Spleen (tissue), 11 donors: ENCODE data around the gene HNRNPA1. TPM values are rescaled to one million over a fixed set of nuclear protein-coding genes. Genes with fewer than 3 reads are reported as not detected.
"Not testable (repeated sequence)": the region's sequence is repeated elsewhere in the genome, so short reads cannot be mapped to it uniquely, and the experiment has no call there.

Experiments
- DNase-seq: peaks from one replicate; pipeline ENCODE4 v3.0.0-alpha.2; 2020
- H3K27ac ChIP-seq, 8 donors: fragments of 200-600 bp; sonication (generic) in 7 of 8; 1 replicate in 4 of 8; 2 replicates in 4 of 8; pipeline versions ENCODE4 v1.5.0 to v1.8.0; 2016 to 2021; ENCODE audit warnings: inconsistent platforms in 4 of 8, mild to moderate bottlenecking in 4 of 8, moderate library complexity in 1 of 8
- H3K27me3 ChIP-seq, 7 donors: fragments of 200-600 bp; sonication (generic) in 6 of 7; replicated peaks in 1 of 7; 1 replicate in 4 of 7; 2 replicates in 3 of 7; pipeline versions ENCODE4 v1.5.0 to v1.8.0; 2016 to 2021; ENCODE audit warnings: inconsistent platforms in 3 of 7, mild to moderate bottlenecking in 1 of 7
- H3K36me3 ChIP-seq, 6 donors: fragments of 200-600 bp; sonication (generic) in 5 of 6; 1 replicate in 4 of 6; 2 replicates in 2 of 6; pipeline versions ENCODE4 v1.5.0 to v1.8.0; 2016 to 2021; ENCODE audit warnings: inconsistent platforms in 2 of 6
- H3K4me1 ChIP-seq, 6 donors: fragments of 200-600 bp; sonication (generic) in 5 of 6; 1 replicate in 3 of 6; 2 replicates in 3 of 6; pipeline versions ENCODE4 v1.5.0 to v1.8.0; 2016 to 2021; ENCODE audit warnings: inconsistent platforms in 3 of 6
- H3K4me3 ChIP-seq, 8 donors: fragments of 200-600 bp; sonication (generic) in 7 of 8; 1 replicate in 4 of 8; 2 replicates in 4 of 8; pipeline versions ENCODE4 v1.5.0 to v1.8.0; 2016 to 2021; ENCODE audit warnings: inconsistent platforms in 4 of 8, mild to moderate bottlenecking in 4 of 8, moderate library complexity in 2 of 8
- H3K9me3 ChIP-seq, 8 donors: fragments of 200-600 bp; sonication (generic) in 7 of 8; 1 replicate in 4 of 8; 2 replicates in 4 of 8; pipeline versions ENCODE4 v1.5.0 to v1.8.0; 2016 to 2021; ENCODE audit warnings: inconsistent platforms in 4 of 8
- CTCF ChIP-seq, 11 experiments: fragments of 200-600 bp in 7 of 11; fragments of 450-650 bp in 4 of 11; sonication (generic) in 4 of 11; IDR thresholded peaks in 8 of 11; conservative IDR thresholded peaks in 3 of 11; 1 replicate in 7 of 11; 2 replicates in 4 of 11; pipeline versions ENCODE4 v1.4.0 to v1.8.0; 2016 to 2021; ENCODE audit warnings: antibody characterized with exemption in 11 of 11, inconsistent platforms in 4 of 11, mild to moderate bottlenecking in 1 of 11
- POLR2A ChIP-seq, 3 donors: fragments of 450-650 bp; IDR thresholded peaks; one replicate each; pipeline ENCODE4 v1.5.1; 2017; ENCODE audit warnings: antibody characterized with exemption in 3 of 3, mild to moderate bottlenecking in 1 of 3
- POLR2AphosphoS5 ChIP-seq, 3 donors: sonication (generic); formaldehyde crosslinking; IDR thresholded peaks; one replicate each; pipeline ENCODE4 v1.5.1; 2017; ENCODE audit warnings: antibody characterized with exemption in 3 of 3
- WGBS, 5 donors: extraction: QIAGEN DNeasy Blood & Tissue Kit in 3 of 5; methylation state at CpG; one replicate each; pipeline versions ENCODE4 v1.1.5 to v1.1.7; 2013 to 2018; 5-methylcytosine and 5-hydroxymethylcytosine counted together
- intact Hi-C: fragments of 100-400 bp; cut with DNase I; formaldehyde crosslinking; loops from one replicate; pipeline ENCODE4 v1.15.0; 2023; ENCODE audit warnings: low total_unique reads
- polyA plus RNA-seq, 3 donors: library from polyadenylated mRNA; stranded (reverse); fragments of 200-250 nt; gene quantifications; one replicate each; pipeline ENCODE4 v1.2.1, GENCODE V29; 2013
- total RNA-seq, 7 donors: library from RNA; depleted of rRNA in 3 of 7; stranded (reverse); fragments of >200 nt in 3 of 7; fragmentation: NEBNext Ultra II Directional in 4 of 7; extraction: Animal tissue kit (Norgen Biotek cat#: 25700) in 4 of 7; gene quantifications; one replicate each; pipeline versions ENCODE4 v1.1.0 to v1.2.1, GENCODE V29; 2016 to 2021
- donor health status: healthy with polysubstance abuse.
- donor health status: DM: no; HTN: no; CAD: no; lungs with moderate emphysema.
- donor health status: DM: no; HTN: no; CAD: no.
- donor health status: Bipolar disorder and iron deficiency.
- donor health status: healthy.
- donor health status: DM: no; HTN: no; CAD: no.
- donor health status: DM: yes; HTN: yes; CAD: no.

The HNRNPA1 gene
- total and polyA plus RNA-seq, 10 donors = 511 to 1,168 (median 873) TPM

GRCh38 chr12:54282949-54283593, 2.5 kb downstream of the HNRNPA1 start:
- Histone ChIP-seq H3K4me1 (peaks cover 45 to 83% (median 74%) of the 10 kb centered on the region in 6 donors), H3K9me3 (no peaks in the 10 kb centered on the region), H3K4me3 (peak overlapping the region in 6 of 8 donors; percentile 76 to 88 (median 82)), H3K36me3 (peaks cover 10 to 69% (median 61%) of the 10 kb centered on the region in 6 donors), H3K27ac (peak overlapping the region in 4 of 8 donors; percentile 41 to 97 (median 95)), H3K27me3 (no peaks in the 10 kb centered on the region)
- TF ChIP-seq CTCF (IDR thresholded peaks at IDR 0.05 in 8 of 11, conservative IDR thresholded peaks at IDR 0.05 in 3 of 11) (no peak), POLR2AphosphoS5 (IDR thresholded peaks at IDR 0.05) (peak in 1 of 3 donors; percentile 20)
- intact Hi-C loops = no loop called here
- no peak for DNase-seq
- 24 to 39% (median 34%) methylated on average over 11 of the region's 11 CpGs for WGBS, 5 donors

- peaks cover 37 to 83% (median 70%) of the 10 kb centered on the region in 6 donors for H3K4me1 ChIP-seq
These were observed 3.7 kb downstream of the HNRNPA1 start for GRCh38 chr12:54284070-54284780.

GRCh38 chr12:54285150-54286041, 4.9 kb downstream of the HNRNPA1 start:
- no peaks in the 10 kb centered on the region for H3K9me3 ChIP-seq
- 53 to 68% (median 55%) methylated on average over 5 of the region's 5 CpGs for WGBS, 5 donors
- peak overlapping the region in 5 of 8 donors; percentile 4 to 42 (median 20) for H3K27ac ChIP-seq
- intact Hi-C loops = no loop called here
- no peak for DNase-seq
- peaks cover 41 to 94% (median 76%) of the 10 kb centered on the region in 6 donors for H3K4me1 ChIP-seq
- H3K4me3 ChIP-seq = peak overlapping the region in 1 of 8 donors; percentile 23
- no peaks in the 10 kb centered on the region for H3K27me3 ChIP-seq
- TF ChIP-seq CTCF (IDR thresholded peaks at IDR 0.05 in 8 of 11, conservative IDR thresholded peaks at IDR 0.05 in 3 of 11) (peak in 2 of 11 experiments; percentile 26), POLR2AphosphoS5 (IDR thresholded peaks at IDR 0.05) (no peak), POLR2A (IDR thresholded peaks at IDR 0.05) (no peak)
- H3K36me3 ChIP-seq = peaks cover 10 to 92% (median 75%) of the 10 kb centered on the region in 6 donors

More at GRCh38 chr12:54284070-54284780, 3.7 kb downstream of the HNRNPA1 start:
- WGBS, 5 donors = 24 to 61% (median 39%) methylated on average over 1 to 2 of the region's 2 CpGs
- intact Hi-C loops, DNase-seq, H3K27me3 ChIP-seq, H3K9me3 ChIP-seq: not testable (repeated sequence)
- peaks cover 10 to 80% (median 72%) of the 10 kb centered on the region in 6 donors for H3K36me3 ChIP-seq
- peak overlapping the region in 2 of 8 donors; percentile 41 to 96 for H3K27ac ChIP-seq
- peak overlapping the region in 5 of 8 donors; percentile 6 to 88 (median 77) for H3K4me3 ChIP-seq
